ENCODE measurements around the gene AP4S1.
"Not testable (repeated sequence)": the region's sequence is repeated elsewhere in the genome, so short reads cannot be mapped to it uniquely, and the experiment has no call there.

AP4S1 gene

GRCh38 chr14:31086466-31086865 is 61.0 kb downstream of the AP4S1 start:
- not testable (repeated sequence) for DNase-seq (ENCODE audit: low read depth in 2 of 2)

- DNase-seq (ENCODE audit: low read depth in 2 of 2), result no peak
These were observed 65.7 kb downstream of the AP4S1 start for GRCh38 chr14:31090883-31091764.

- DNase-seq (ENCODE audit: low read depth in 2 of 2), result no peak
These were observed 66.8 kb downstream of the AP4S1 start for GRCh38 chr14:31092160-31092708.

- DNase-seq (ENCODE audit: low read depth in 2 of 2), result not testable (repeated sequence)
These were observed 68.7 kb downstream of the AP4S1 start for GRCh38 chr14:31093884-31094839.

- DNase-seq (ENCODE audit: low read depth in 2 of 2), result not testable (repeated sequence)
These were observed 70.4 kb downstream of the AP4S1 start for GRCh38 chr14:31095817-31096216.

GRCh38 chr14:31096255-31096654 is 70.8 kb downstream of the AP4S1 start:
- DNase-seq (ENCODE audit: low read depth in 2 of 2), result no peak

GRCh38 chr14:31097081-31097480 is 71.6 kb downstream of the AP4S1 start:
- DNase-seq (ENCODE audit: low read depth in 2 of 2), result no peak

- no peak for DNase-seq (ENCODE audit: low read depth in 2 of 2)
These were observed 81.3 kb downstream of the AP4S1 start for GRCh38 chr14:31106768-31107167.

- no peak for DNase-seq (ENCODE audit: low read depth in 2 of 2)
These were observed 83.8 kb downstream of the AP4S1 start for GRCh38 chr14:31109257-31109656.

GRCh38 chr14:31110872-31111271 is 85.4 kb downstream of the AP4S1 start:
- no peak for DNase-seq (ENCODE audit: low read depth in 2 of 2)

GRCh38 chr14:31113794-31114193 is 88.3 kb downstream of the AP4S1 start:
- DNase-seq (ENCODE audit: low read depth in 2 of 2), result no peak

- DNase-seq (ENCODE audit: low read depth in 2 of 2), result no peak
These were observed 93.4 kb downstream of the AP4S1 start for GRCh38 chr14:31118892-31119291.

GRCh38 chr14:31122098-31122611 is 96.7 kb downstream of the AP4S1 start:
- DNase-seq (ENCODE audit: low read depth in 2 of 2), result no peak

GRCh38 chr14:31122921-31123320 is 97.5 kb downstream of the AP4S1 start:
- no peak for DNase-seq (ENCODE audit: low read depth in 2 of 2)

GRCh38 chr14:31124197-31124596 is 98.7 kb downstream of the AP4S1 start:
- DNase-seq (ENCODE audit: low read depth in 2 of 2), result no peak

- DNase-seq (ENCODE audit: low read depth in 2 of 2), result no peak
These were observed 99.8 kb downstream of the AP4S1 start for GRCh38 chr14:31125231-31125630.

GRCh38 chr14:31126680-31127079 is 101.2 kb downstream of the AP4S1 start:
- no peak for DNase-seq (ENCODE audit: low read depth in 2 of 2)

GRCh38 chr14:31127690-31128089 is 102.2 kb downstream of the AP4S1 start:
- no peak for DNase-seq (ENCODE audit: low read depth in 2 of 2)

GRCh38 chr14:31128601-31129526 is 103.4 kb downstream of the AP4S1 start:
- DNase-seq (ENCODE audit: low read depth in 2 of 2), result no peak

GRCh38 chr14:31133133-31133532 is 107.7 kb downstream of the AP4S1 start:
- DNase-seq (ENCODE audit: low read depth in 2 of 2), result no peak
